ENCODE results near the gene INPP4B.

INPP4B gene

DNA sequence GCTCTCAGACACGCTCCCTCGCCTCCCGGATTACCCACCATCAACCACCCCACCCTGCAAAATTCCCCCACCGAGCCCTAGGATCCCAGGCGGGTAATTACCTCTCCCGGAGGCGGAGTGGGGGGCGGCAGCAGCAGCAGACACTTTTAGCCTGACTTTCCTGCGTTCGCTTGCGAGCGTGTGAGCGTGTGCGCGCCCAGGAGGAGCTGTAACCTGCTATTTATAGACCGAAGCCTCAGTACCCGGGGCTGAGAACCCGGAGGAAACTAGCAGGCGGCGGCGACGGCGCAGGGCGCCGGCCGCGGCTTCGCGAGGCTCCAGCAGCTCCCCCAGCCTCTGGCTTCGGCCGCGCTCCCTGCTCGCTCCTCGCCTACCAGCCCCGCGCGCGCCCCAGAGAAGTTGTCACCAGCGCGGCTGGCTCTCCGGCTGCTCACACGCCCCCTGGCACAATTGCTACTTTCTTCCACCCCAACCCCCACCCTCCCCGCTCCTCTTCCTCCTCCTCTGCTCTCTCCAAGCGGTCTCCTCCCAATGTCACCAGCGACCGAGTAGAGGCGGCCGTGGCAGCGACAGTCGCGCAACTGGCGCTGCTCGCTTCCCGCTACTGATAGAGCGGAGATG is at the start of gene INPP4B:
Gene INPP4B (minus strand): TSS at position 194 of the 621 bp plus-strand sequence.
- H3K27ac Mint-ChIP-seq: peak within 1 kb of the TSS; percentile 84
- peaks cover 22% of the 10 kb centered on the region for H3K4me1 Mint-ChIP-seq (ENCODE audit: low read depth)
- DNase-seq: peak; percentile 73
- H3K36me3 Mint-ChIP-seq (ENCODE audit: low read depth): peaks cover 5% of the 10 kb centered on the region
- H3K27me3 Mint-ChIP-seq: peaks cover 39% of the 10 kb centered on the region
- H3K4me3 Mint-ChIP-seq: peak within 1 kb of the TSS; percentile 88
- no peaks in the 10 kb centered on the region for H3K9me3 Mint-ChIP-seq

DNA sequence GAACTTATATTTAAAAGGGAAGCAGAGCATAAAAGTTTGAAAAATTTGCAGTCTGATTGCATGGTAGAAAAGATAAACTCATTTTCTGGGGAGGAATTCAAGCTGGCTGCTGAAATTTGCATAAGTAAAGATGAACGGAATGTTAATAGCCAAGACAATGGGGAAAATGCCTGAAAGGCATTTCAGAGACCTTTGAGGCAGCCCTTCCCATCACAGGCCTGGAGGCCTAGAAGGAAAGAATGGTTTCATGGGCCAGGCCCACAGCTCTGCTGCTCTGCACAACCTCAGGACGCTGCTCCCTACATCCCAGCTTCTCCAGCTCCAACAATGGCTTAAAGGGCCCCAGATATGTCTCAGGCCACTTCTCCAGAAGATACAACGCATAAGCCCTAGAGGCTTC is 46.9 kb upstream of the INPP4B start:
- DNase-seq: no peak
- Mint-ChIP-seq H3K27ac (no peak overlapping the region), H3K9me3 (peaks cover 23% of the 10 kb centered on the region), H3K36me3 (ENCODE audit: low read depth) (no peaks in the 10 kb centered on the region), H3K4me1 (ENCODE audit: low read depth) (no peaks in the 10 kb centered on the region), H3K27me3 (no peaks in the 10 kb centered on the region), H3K4me3 (no peak overlapping the region)

DNA sequence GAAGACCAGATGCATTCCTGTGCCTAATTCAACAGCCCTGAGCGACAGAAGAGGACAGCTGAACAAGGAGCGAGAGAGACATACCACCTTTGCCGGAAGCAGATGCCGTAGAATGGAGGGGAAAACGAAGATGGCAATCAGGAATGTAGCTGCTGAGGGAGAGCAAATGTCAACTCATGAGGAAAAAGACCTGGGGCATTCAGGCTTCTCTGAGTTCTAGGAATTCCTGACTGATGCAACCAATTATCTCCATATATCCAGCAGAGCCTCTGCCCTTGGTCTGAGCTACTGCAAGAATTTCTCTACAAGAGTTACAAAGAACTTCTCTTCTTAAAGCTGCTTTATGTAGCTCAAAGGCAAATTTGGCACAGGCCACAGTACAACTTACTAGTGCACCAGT is 40.5 kb upstream of the INPP4B start:
- Mint-ChIP-seq H3K27ac (no peak overlapping the region), H3K27me3 (no peaks in the 10 kb centered on the region), H3K4me3 (no peak overlapping the region), H3K4me1 (ENCODE audit: low read depth) (no peaks in the 10 kb centered on the region), H3K9me3 (no peaks in the 10 kb centered on the region), H3K36me3 (ENCODE audit: low read depth) (no peaks in the 10 kb centered on the region)
- no peak for DNase-seq

DNA sequence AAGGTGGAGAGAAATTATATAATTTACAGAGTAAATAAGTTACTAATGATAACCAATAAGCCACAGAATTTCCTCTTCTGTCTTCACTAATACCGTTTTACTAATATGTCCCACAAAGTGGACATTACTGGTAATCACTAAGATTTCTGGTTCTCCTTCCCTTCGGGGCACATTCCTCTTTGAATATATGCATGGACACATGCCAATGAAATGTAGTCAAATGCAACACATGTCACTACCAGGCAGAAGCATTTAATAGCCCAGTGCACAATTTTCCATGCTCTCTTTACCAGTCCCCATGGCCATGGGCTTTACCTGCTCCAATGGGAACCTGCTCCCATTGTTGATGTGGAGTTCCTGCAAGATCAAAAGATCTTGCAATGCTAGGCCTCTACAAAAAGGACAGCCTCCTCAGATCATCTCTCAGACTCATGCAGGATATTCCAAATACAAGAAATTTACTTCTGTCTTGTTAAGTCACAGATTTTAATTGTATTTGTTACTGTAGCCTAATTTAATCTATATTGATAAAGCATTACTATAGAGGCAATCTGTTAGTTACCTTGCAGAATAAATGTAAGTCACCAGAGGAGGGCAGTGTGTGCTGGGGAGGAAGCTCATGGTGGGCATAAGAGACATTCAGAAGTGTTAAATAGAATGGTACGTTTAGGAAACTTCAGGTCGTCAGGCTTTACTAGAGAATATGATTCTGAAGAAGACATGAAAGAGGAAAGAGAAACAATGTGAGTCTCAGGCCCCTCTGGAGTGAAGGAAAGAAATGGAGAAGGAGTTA is 37.1 kb upstream of the INPP4B start:
- Mint-ChIP-seq H3K27ac (no peak overlapping the region), H3K4me1 (ENCODE audit: low read depth) (no peaks in the 10 kb centered on the region), H3K9me3 (no peaks in the 10 kb centered on the region), H3K27me3 (no peaks in the 10 kb centered on the region), H3K36me3 (ENCODE audit: low read depth) (no peaks in the 10 kb centered on the region), H3K4me3 (no peak overlapping the region)
- DNase-seq: no peak

DNA sequence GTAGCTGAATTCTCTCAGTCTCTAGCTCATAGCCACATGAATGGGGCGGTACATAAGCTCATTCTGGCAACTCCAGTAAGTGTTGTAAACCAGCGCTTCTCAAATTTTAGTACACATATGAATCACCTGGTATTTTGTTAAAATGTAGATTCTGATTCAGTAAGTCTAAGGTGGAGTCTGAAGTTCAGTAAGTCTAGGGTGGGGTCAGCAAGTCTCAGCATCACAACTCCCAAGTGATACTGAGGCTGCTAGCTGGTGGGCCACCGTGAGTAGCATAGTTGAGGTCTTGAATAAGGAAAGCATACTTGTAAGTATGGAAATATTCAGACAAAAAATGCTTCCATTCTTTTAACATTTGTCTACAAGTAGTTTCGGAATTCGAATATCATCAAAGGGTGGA is 36.1 kb upstream of the INPP4B start:
- H3K9me3 Mint-ChIP-seq: no peaks in the 10 kb centered on the region
- H3K4me3 Mint-ChIP-seq: no peak overlapping the region
- no peak overlapping the region for H3K27ac Mint-ChIP-seq
- H3K36me3 Mint-ChIP-seq (ENCODE audit: low read depth): no peaks in the 10 kb centered on the region
- DNase-seq: no peak
- H3K27me3 Mint-ChIP-seq: no peaks in the 10 kb centered on the region
- no peaks in the 10 kb centered on the region for H3K4me1 Mint-ChIP-seq (ENCODE audit: low read depth)

DNA sequence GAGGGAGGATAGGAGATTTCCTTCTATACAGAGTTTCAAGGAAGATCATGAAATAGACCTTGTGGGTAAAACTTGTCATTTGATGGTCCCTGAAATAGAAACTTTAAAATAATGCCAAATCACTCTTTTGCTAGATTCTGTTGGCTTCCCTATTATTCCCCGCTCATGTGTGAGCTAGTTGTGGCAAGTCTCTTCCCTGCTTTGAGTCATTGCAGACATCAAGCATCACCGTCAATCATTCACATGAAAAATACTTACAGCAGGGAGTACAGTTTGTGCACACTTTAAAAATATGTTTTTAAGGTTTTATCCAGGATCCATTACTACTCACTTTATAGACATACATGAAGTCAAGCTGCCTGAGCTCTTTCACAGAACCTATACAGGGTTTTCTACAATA is 35.2 kb upstream of the INPP4B start:
- H3K9me3 Mint-ChIP-seq: no peaks in the 10 kb centered on the region
- H3K27me3 Mint-ChIP-seq: peaks cover 2% of the 10 kb centered on the region
- no peak overlapping the region for H3K4me3 Mint-ChIP-seq
- no peaks in the 10 kb centered on the region for H3K4me1 Mint-ChIP-seq (ENCODE audit: low read depth)
- no peaks in the 10 kb centered on the region for H3K36me3 Mint-ChIP-seq (ENCODE audit: low read depth)
- H3K27ac Mint-ChIP-seq: no peak overlapping the region
- no peak for DNase-seq

DNA sequence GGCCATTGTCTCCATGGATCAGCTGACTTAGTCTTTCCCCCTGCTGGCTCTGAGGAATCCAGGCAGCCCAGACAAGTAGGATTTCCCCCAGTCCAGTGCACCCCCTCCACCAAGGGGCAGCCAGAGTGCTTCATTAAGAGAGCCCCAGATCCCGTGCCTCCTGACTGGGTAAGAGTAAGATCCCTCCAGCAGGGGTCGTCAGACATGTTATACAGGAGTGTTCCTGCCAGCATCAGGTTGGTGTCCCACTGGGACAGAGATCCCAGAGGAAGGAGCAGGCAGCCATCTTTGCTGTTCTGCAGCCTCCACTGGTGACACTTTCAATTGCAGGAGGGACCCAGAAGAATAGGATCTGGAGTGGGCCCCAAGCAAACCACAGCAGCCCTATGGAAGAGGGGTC is 29.0 kb upstream of the INPP4B start:
- Mint-ChIP-seq H3K27me3 (peaks cover 11% of the 10 kb centered on the region), H3K36me3 (ENCODE audit: low read depth) (no peaks in the 10 kb centered on the region), H3K27ac (no peak overlapping the region), H3K4me1 (ENCODE audit: low read depth) (no peaks in the 10 kb centered on the region), H3K4me3 (no peak overlapping the region), H3K9me3 (peaks cover 5% of the 10 kb centered on the region)
- DNase-seq: no peak

DNA sequence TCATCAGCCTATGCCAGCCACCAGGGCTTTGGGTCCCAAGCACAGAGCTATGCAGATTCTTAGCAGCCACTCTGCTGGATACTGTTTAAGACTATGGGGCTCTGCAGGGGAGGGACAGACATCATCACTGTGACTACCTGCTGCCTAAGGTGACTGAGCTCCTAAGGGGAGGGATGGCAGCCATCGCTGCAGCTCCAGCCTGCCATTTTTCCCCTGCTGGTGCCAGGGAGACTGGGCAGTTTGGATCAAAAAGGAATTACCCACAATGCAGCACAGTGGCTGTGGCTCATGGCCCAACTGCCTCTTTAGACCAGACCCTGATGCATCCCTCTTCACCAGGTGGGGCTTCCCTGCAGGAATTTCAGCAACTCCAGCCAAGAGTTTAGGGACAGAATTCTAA is 28.6 kb upstream of the INPP4B start:
- Mint-ChIP-seq H3K27me3 (peaks cover 11% of the 10 kb centered on the region), H3K36me3 (ENCODE audit: low read depth) (no peaks in the 10 kb centered on the region), H3K4me1 (ENCODE audit: low read depth) (no peaks in the 10 kb centered on the region), H3K4me3 (no peak overlapping the region), H3K27ac (no peak overlapping the region), H3K9me3 (peaks cover 5% of the 10 kb centered on the region)
- DNase-seq: no peak

DNA sequence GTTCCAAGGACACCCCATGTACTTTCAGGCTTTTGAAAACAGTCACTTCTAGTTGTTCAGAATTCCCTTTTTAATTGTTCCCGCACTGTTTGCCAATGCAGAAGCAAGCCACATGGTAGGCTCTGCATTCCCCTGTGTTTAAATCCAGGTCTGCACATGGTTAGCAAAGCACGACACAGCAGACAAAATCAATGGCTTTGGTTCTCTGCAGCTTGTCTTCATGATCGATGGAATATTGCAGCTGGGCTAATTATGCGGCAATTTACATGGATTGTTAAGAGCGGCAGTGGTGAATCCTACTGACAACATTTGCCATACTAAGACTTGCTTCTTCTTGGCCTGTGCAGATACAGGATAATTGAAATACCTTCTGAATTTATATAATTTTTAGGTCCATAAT is 20.6 kb upstream of the INPP4B start:
- H3K27me3 Mint-ChIP-seq: peaks cover 32% of the 10 kb centered on the region

DNA sequence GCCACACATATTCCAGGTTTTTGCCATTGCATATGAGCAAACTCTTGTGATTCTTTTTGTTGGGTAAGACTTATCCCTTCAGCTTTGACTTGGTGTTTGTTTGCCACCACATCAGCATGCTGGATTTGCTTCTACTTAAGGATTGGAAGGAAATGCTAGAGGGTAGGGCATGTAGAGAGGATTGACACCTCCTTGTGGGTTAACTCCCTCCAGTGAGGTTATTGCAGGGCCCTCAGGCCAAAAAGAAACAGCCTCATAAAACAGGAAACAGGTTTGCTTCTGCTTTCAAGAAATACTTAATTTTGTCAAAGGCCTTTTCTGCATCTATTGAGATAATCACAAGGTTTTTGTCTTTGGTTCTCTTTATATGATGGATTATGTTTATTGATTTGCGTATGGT is 15.2 kb upstream of the INPP4B start:
- Mint-ChIP-seq H3K4me3 (no peak overlapping the region), H3K9me3 (no peaks in the 10 kb centered on the region), H3K27me3 (peaks cover 36% of the 10 kb centered on the region), H3K27ac (no peak overlapping the region), H3K36me3 (ENCODE audit: low read depth) (no peaks in the 10 kb centered on the region), H3K4me1 (ENCODE audit: low read depth) (no peaks in the 10 kb centered on the region)
- no peak for DNase-seq

More for the DNA sequence above, 20.6 kb upstream of the INPP4B start:
- peaks cover 4% of the 10 kb centered on the region for H3K9me3 Mint-ChIP-seq
- no peaks in the 10 kb centered on the region for H3K36me3 Mint-ChIP-seq (ENCODE audit: low read depth)
- no peak overlapping the region for H3K4me3 Mint-ChIP-seq
- DNase-seq: no peak
- H3K4me1 Mint-ChIP-seq (ENCODE audit: low read depth): no peaks in the 10 kb centered on the region
- no peak overlapping the region for H3K27ac Mint-ChIP-seq

DNA sequence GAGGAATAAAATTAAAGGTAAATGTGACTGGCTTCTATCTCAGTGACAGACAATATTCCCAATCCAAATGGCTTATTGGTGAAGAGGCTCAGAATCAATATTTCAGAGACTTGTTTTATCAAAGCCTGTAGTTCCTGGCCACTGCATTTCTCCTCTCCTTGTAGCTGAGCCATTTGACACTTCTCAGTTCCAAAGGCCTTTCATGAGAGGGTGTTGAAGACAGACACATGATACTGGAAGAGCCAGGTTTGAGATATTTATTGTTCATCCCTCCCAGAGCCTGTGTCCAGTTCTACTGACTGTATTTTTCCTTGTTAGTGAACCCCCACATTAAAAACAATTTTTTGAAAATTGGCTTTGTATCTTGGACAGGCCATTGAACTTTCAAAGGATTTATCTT is 12.9 kb upstream of the INPP4B start:
- H3K9me3 Mint-ChIP-seq: no peaks in the 10 kb centered on the region
- no peak for DNase-seq
- no peak overlapping the region for H3K27ac Mint-ChIP-seq
- no peaks in the 10 kb centered on the region for H3K36me3 Mint-ChIP-seq (ENCODE audit: low read depth)
- H3K4me1 Mint-ChIP-seq (ENCODE audit: low read depth): no peaks in the 10 kb centered on the region
- peaks cover 29% of the 10 kb centered on the region for H3K27me3 Mint-ChIP-seq
- no peak overlapping the region for H3K4me3 Mint-ChIP-seq

DNA sequence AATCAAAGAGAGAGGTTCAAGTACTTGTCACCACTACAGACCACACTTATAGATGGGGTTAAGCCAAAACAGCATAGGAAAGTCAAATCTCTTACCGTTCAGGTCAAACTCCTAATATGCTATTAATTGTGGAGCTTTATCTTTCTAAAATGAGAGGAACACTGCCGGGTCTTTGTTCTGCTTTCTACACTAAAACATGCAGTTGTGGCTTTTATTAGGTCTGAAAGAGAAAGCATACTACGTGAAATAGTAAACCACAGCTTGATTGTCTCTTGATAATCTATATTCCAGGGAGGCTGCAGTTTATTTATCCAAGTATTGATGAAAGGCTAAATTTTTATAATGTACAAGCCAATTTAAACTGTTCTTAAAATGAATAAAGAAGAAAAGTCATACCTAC is 12.3 kb upstream of the INPP4B start:
- no peak overlapping the region for H3K27ac Mint-ChIP-seq
- no peaks in the 10 kb centered on the region for H3K36me3 Mint-ChIP-seq (ENCODE audit: low read depth)
- no peaks in the 10 kb centered on the region for H3K4me1 Mint-ChIP-seq (ENCODE audit: low read depth)
- H3K27me3 Mint-ChIP-seq: peaks cover 29% of the 10 kb centered on the region
- no peaks in the 10 kb centered on the region for H3K9me3 Mint-ChIP-seq
- DNase-seq: no peak
- H3K4me3 Mint-ChIP-seq: no peak overlapping the region

DNA sequence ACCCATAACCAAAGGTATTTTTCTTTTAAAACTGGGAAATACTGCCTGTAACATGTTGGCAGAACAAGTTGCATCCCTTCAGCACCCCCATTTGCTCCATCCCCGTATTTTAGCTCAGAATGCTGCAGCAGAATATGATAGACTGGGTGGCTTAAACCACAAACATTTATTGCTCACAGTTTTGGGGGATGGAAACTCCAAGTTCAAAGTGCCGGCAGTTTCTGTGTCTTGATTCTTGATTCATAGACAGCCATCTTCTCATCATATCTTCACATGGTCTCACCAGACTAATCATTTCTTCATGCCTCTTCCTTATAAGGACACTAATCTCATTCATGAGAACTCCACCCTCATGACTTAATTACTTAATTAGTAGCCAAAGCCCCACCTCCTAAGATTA is 10.5 kb upstream of the INPP4B start:
- DNase-seq: no peak
- H3K27me3 Mint-ChIP-seq: peaks cover 22% of the 10 kb centered on the region
- no peak overlapping the region for H3K27ac Mint-ChIP-seq
- no peaks in the 10 kb centered on the region for H3K9me3 Mint-ChIP-seq
- H3K36me3 Mint-ChIP-seq (ENCODE audit: low read depth): no peaks in the 10 kb centered on the region
- no peaks in the 10 kb centered on the region for H3K4me1 Mint-ChIP-seq (ENCODE audit: low read depth)
- no peak overlapping the region for H3K4me3 Mint-ChIP-seq

DNA sequence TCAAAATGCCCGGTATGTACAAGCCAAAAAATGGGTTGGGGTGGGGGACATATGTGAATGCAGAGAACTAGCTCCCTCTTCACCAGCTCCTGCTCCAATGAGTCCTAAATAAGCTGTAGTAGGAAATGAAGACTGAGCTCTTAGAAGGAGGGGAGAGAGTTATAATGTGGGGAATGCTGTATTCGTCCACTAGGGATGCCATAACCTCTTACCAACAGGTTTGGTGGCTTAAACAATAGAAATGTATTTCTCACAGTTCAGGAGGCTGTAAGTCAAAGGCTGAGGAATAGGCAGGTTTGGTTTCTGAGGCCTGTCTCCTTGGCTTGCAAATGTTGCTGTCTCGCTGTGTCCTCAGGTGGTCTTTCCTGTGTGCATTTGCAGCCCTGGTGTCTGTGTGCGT is 4.4 kb upstream of the INPP4B start:
- Mint-ChIP-seq H3K27ac (no peak overlapping the region), H3K27me3 (peaks cover 23% of the 10 kb centered on the region), H3K4me3 (no peak overlapping the region), H3K4me1 (ENCODE audit: low read depth) (peaks cover 4% of the 10 kb centered on the region), H3K36me3 (ENCODE audit: low read depth) (peaks cover 5% of the 10 kb centered on the region), H3K9me3 (no peaks in the 10 kb centered on the region)
- DNase-seq: no peak

DNA sequence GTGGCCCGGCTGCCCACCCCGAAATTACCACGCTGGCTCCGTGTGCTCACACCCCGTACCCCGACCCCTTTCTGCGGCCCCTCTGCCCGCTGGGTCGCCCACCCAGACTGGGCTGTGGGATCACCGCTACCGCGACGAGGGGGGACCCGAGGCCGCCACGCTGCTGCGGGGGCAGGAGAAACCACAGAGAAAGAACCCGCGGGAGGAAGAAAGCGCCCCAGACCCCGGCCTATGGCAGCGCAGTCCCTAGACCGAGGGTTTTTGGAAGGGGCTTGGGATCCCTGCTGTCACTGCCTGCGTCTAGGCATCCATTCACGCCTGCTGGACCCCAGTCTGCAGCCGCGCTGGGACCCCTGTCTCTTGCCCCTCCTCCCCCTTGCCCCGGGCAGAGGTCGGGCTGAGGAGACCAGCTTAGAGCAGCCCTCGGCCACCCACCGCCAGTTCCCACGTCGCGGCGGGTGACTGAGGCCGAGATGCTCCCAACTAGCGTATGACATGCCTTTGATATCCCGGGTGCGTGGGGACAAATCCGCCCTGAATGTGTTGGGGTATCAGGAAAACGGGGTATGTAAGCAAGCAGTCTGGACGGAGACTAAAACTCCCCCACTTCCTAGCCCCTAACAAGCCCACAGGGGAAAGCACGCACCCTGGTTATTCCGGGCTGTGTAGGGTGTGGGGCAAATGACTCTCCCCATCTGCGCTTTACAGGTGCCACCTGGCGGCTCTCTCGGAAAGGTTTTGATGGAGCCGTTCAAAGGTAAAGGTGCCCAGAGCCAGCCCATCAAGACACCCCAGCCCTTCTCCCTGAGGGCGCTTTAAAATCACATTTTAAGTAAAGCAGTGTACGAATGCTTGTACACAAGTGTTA is 862 bp upstream of the INPP4B start:
- Mint-ChIP-seq H3K36me3 (ENCODE audit: low read depth) (peaks cover 5% of the 10 kb centered on the region), H3K9me3 (no peaks in the 10 kb centered on the region), H3K4me1 (ENCODE audit: low read depth) (peaks cover 21% of the 10 kb centered on the region), H3K27ac (peak overlapping the region; percentile 67), H3K4me3 (peak overlapping the region; percentile 88), H3K27me3 (peaks cover 39% of the 10 kb centered on the region)
- peak; percentile 79 for DNase-seq

Data from activated T-cell treated with anti-CD3 and anti-CD28 coated beads, Interleukin-2, amount 50 U/mL, for 24 hours (primary cell).